GM04504 (cell line): Measurements from ENCODE around the gene PARVG.

Experiments
- DNase-seq: peaks from one replicate; pipeline ENCODE4 v3.0.0-alpha.2; 2012; ENCODE audit warnings: low read depth

PARVG gene

DNA sequence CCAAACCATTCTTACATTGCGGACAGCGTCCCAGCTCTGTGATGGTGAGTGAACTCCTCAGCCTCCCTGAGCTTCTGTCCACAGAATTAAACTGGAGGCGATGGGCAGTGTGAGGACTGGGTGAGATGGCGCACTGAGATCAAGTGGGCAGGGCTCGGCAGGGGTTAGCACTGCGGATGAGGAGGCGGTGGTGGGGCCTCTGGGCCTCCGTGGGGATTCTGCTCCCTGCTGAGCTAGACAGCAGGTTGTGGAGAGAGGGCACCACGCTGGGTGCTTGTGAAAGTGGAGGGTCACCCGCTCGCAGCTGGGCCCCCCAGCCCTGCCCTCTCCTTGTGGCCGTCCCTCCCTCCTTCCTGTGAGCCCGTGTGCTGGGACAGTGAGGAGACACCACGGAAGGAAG, 25.6 kb upstream of the PARVG start:
- no peak for DNase-seq

DNA sequence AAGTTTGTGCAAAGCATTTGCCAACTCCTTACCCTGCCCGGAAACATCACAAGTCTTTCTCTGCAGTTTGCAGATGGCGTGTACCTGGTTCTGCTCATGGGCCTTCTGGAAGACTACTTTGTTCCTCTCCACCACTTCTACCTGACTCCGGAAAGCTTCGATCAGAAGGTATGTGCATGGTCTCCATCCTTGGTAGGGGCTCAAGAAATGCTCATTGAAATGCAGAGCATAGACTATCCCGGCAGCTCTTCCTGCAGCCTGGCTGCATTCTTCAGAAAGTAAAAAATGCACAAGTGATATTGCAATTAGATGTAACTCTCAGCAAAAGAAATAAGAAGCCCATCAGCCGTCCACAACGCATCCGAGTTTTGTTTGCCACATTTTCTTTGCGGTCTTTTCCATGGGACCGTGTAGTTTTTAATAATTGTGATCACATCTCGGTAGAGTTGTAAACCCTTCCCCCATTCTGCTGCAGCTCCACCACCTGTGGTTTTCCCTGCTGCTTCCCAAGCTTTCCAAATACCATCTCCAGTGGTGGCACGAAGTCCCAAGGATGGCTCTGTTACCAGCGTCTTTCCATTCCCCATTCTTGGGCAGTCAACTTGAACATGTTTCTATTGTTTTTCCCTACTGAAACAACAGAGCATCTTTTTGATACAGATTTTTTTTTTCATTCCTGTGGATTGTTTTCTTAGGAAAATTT, 22.7 kb upstream of the PARVG start:
- DNase-seq: no peak

DNA sequence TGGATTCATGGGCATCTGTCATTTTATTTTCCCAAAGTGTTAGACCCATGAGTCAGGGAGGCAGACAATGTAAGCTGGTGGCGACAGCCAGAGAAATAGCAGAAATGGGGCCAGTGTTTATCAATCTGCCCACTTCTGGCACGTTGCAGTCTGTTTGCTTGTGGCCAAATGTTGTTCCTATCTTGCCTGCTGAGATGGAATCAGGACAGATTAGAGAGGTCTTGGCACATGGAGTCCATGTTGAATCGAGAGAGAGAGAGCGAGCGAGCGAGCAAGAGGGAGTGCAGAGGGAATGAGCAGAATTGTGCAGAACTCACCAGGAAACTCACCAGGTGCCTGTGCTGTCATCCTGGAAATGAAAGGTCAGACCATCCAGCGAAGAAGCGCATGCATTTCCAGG, 21.9 kb upstream of the PARVG start:
- DNase-seq: no peak

DNA sequence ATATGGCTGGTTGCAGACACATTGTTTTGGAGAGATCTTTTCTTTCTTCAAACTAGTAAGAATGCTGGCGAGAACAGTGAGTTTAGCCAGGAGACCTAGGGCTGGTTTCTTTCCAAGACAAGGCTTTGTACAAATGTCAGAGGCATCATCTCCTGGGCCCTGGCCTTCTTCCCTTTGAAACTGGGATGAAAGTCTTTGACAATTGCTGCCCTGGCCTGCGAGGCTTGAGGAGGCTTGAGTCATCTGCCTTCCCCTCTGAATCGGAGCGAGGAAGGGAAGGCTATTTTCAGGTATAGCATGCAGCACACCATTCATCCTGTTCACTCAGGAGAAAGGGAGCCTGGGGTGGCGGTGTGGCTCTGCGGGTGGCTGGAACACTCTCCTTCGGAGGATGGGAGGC, 21.5 kb upstream of the PARVG start:
- DNase-seq: no peak

DNA sequence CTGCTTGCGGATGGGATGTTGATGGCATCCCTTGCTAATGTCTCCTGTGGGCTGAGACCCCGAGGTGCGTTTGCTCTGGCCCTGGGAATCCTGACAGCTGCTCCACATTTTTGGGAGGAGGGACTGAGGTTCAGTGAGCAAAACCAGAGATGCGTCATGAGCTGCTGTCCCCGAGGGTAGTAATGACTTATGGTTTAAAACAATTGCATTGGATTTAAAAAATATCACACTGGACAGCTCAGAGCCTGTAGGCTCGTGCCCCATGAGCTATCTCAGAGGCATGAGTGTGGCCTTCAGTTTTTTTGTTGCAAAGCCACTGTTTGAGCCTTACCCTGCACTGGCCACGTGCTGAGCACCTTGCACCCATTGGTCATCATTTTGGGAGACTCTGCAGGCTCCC, 20.9 kb upstream of the PARVG start:
- DNase-seq: no peak

DNA sequence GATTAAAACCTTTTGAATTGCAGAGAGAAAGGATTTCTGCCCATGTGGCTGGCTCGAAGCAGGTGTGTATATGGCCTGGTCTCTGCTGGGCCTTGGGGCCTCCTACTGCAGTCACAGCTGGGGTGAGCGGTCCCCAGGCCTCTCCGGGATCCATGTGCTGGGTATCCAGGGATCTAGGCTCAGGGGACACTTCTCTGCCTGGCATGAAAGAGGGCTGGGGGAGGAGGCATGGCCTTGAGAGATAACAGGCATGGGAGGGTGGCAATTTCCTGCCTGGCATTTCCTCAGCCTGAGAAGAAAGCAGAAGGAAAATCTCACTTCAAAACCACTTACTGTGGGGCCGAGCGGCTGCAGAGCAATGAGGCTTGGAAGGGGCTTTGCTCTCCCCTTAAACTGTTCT, 20.3 kb upstream of the PARVG start:
- no peak for DNase-seq

DNA sequence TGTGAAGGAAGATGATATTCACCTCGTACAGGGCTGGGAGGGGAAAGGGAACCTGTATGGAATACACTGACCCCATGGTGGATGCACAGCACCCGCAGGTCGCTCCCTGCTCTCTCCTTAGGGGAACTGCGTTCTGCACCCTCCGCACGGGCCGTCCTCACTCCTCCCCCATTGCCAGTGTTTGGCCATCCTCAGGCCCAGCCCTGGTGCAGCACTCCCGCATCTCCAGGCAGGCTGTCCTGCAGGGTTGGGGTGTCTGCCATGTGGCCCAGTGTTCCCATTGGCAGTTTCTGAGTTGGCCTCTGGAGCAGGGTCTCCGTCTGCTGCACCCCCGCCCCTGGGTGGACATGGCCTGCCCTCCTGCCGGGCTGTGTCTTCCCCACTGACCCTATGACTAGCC, 19.1 kb upstream of the PARVG start:
- DNase-seq: no peak

DNA sequence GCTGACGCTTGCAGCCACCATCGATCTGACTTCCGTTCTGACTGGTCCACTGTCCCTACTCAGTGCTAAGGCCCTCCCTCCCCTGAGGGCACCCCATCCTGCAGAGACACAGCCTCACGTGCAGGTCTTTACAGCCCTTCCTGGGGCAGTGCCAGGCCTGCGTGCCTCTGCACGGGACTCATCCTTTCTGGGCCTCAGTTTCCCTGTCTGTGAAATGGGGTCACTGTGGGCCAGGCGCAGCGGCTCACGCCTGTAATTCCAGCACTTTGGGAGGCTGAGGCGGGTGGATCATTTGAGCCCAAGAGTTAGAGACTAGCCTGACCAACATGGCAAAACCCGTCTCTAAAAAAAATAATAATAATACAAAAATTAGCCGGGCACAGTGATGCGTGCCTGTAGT, 17.8 kb upstream of the PARVG start:
- no peak for DNase-seq

DNA sequence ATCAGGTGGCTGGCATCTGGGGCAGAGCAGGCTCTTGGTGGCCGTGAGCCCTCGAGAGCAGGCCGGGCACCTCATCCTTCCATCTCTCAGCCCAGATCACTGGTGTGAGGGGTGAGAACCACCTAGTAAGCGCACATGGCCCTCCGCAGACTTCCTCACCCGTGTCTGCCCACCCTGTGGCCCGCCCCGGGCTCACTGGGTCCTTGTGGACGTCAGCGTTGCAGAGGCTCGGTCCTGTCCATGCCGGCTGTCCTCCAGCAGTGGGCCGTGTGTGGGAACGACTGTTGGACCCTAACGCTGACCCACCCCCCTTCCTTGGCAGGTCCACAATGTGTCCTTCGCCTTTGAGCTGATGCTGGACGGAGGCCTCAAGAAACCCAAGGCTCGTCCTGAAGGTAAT, 17.2 kb upstream of the PARVG start:
- no peak for DNase-seq

DNA sequence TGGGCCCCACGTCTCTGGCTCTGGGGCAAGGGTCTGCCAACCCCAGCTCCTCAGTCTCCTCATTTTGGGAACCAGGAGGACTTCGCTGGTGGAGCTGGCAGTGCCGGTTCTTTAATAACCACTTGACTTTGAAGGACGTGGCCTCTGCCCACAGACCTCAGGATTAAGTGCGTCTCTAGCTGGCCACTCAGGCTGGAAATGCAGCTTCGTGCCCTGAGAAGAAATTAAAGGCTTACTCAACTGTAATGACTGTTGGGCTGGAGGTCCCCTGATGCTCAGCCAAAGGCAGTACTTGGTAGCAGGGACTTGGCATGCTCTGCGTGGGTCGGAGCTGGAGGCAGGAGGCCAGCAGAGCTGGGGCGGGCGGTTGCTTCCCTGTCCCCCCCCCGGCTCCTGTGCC, 16.7 kb upstream of the PARVG start:
- DNase-seq: no peak

DNA sequence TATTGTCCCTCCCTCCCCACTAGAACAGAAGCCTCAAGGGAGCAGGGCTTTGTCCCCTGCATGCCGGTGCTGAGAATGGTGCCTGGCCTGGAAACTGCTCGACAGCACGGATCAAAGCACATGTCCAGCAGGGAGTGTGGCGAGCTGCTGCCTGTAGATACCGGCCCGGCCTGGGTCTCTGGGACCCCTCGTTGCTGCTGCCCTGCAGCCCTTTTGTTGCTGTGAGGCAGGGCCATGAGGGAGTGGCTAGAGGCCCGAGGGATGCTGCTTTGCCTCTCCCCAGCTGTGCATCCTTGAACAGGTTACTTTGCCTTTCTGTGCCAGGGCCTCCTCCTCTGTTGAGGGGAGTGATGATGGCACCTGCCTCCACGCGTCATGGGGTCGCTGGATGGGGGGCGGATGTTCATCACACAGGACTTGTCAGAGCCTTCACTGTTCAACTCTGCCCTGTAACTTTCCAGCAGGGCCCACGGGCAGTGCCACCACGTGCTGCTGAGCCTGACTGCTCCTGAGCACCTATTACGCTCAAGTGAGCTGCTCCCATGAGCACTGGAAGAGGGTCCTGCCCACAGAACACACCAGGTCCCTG, 15.3 kb upstream of the PARVG start:
- no peak for DNase-seq

DNA sequence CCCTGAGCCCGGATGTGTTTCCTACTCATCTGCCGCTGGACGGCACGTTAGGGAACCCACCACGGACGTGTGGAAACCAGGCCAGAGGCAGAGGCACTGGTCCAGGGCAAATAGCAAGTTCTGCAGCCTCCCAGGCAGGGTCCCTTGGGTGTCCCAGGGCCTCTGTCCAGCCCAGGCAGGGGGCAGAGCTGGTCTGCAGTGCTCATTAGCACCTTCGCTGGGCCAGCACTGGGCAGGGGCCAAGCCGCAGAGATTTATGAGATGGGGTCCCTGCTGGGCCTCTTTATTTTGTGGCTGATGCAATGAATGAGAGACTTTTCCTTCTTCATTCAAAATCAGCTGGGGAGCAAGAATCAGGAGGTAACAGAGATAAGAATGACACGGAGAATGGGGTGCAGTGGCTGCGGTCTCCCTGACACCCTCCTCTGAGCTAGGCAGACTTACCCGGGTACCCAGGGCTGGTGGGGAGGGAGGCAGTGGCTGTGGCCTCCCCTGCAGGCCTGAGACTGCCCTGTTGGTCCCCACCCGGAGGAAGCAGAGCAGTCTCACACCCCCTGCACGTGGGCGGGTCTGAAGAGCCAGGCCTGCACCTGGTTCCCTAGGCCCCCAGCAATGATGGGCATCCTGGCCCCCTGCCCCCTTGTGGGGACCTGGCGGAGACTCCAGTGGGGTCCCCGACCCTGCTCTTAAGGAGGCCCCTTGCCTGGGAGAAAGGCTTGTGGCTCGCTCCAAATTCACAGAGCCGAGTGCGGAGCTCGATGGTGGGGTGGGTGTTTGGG, 14.0 kb upstream of the PARVG start:
- DNase-seq: no peak

DNA sequence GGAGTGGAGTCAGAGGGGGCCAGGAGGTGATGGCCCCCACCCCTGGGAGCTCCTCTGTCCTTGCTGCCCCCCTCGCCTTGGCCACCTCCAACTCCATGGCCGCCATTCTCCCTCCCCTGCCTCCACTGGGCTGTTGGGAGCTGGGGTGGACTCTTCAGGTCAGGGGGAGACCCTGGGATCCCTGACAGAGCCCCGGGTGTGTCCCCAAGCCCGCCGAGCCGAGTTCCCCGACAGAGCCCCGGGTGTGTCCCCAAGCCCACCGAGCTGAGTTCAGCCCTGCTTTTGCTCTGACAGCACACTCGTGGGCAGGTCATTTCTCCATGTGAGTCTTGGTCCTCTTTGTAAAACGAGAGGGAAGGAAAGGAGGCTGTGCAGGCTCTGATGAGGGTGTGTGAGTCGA, 13.2 kb upstream of the PARVG start:
- no peak for DNase-seq

DNA sequence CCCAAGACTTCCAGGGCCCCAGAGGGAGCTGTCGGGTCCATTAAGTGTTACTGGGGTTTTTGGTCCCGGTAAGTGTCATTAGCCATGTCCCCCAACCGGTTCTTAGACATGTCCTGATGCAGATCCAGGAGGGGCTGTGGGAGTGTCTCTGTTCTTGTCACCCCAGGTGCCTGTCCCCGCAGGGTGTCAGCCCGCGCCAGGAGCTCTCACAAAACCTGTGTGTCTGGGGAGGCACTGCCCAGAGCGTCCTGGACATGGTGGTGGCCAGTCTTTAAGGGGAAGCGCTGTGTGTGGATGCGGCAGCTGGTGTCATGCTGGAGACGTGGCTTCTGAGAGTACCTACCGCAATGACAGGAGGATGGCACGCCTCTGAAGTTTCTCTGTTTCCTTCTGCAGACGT, 12.5 kb upstream of the PARVG start:
- no peak for DNase-seq

DNA sequence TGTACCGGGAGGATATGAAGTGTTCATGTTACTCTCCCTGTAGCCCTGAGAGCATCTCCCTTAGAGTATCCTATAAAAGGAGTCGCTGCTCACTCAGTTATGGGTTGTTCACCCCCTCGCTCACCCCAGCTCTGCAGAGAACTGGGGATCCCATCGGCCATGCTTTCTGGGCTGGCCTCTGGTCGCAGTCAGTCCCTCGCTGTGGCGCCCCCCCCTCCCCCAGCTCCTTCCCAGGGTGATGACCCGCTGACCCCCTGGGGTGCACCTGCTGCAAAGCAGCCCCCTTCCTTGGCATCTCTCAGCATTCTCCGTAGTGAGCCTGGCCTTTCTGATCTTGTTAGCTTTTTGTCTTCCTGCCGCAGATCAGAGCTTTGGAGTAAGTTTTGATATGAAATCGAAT, 10.3 kb upstream of the PARVG start:
- no peak for DNase-seq

DNA sequence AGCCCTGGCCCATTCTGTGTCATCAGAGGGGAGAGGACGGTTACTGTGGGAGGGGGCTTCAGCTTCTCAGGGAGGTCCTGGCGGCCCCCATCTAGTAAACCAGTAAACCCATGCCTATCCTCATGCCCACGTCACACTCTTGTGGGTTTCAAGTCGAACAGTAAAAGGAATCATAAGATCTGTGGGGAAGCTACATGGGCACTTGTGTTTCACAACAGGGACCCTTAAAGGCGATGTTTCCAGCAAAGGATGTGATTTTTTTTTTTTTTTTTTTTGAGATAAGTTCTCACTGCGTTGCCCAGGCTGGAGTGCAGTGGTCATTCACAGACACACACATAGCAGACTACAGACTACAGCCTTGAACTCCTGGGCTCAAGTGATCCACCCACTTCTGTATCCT, 9.2 kb upstream of the PARVG start:
- DNase-seq: no peak

DNA sequence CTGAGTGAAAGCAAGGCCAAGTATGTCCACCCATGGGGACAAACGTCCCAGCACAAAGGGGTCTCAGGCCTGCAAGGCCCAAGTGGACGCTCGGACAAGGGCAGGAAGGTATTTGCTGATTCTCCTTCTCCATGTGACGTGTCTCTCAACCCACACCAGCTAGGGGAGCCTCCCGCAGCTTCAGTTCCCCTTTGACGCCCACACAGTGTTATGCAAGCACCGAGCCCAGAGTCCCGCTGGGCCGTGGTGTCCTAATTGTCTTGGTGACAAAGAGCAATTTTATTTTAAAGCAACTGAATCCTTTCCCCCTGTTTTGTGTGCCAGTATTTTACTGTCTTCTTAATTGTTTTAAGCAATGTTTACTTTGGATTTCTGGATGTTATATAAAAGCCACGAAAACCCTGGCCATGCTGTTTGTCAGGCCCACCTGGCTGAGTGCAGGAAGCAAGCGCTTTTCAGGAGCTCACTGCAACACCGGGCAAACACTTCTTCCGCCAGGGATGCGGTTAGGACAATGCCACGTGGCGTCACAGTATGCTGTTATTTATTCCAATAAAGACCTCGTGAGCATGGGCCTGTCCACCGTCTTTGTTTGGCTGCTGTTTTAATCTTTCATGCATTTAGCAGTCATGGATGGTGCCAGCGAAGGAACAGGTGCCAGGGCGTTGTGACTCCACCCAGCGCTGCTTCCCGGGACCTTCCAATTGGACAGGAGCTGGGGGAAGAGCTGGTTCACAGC, 8.2 kb upstream of the PARVG start:
- no peak for DNase-seq

DNA sequence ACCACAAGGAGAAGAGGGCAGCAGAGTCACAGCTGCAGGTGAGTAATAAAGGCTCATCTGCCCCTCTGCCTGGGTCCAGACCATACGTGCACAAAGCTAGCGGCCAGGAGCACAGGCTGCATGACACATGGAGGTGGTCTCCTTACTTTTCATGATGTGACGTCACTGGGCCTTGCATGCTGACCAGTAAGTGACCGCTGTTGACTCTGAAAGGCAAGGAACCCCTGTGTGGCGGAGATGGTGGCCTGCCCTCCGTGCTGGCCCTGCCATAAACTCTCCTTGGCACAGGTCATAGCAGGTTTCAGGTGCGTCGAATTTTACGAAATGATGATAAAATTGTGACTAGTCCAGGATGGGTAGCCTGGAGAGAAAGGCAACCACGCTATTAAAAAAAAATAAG, 7.6 kb upstream of the PARVG start:
- no peak for DNase-seq

DNA sequence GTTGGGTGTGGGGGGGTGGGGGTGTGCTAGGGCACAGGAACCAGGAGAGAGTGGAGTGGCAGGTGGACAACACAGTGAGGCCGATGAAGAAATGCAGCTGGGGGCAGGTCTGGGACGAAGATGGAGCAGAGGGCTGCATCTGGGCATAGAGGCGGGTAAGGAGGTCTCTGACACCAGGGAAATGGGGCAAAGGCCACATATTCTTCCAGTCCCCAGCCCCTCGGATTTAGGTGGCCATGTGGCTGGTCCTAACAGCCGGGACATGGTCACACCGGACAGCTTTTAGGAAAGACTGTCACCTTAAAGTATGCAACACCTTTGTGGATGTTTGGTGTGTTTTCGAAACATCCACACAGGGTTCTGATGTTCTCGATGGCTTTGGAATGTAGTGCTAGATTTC, 5.0 kb upstream of the PARVG start:
- no peak for DNase-seq

DNA sequence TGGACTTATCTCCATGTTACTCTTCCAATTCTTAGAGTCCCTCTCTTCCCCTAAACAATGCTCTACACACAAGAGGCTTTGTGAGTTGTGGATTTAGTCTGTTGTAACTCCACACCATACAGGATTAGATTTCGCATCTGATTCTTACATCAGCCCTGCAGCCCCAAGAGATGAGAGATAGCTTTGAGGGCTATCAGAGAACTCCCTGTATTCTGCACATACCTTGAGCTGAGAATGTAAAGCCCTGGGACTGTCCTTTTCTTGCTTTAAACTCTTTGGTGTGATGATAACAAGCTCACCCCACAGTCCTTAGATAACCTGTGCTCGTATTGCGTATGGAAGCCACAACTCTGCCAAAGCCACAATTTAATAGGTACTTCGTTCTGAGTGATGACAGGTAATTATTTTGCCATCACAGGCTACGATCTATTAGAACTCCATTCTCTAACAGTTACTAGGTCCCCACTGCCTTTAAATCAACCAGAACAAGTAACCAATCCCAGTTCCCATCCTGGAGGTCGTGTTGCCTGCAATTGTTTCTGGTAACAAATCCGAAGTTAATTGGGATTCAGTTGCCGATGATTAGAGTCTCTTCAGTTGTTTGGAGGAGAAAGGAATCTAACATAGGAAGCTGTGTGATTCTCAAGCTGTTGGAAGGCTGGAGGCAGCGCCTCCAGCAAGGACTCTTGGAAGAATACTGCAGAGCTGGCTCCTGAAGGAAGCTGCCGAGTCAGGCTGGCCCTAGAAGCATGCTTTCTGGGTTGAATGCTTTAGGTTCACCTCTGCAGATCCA, 1.3 kb upstream of the PARVG start:
- DNase-seq: no peak

DNA sequence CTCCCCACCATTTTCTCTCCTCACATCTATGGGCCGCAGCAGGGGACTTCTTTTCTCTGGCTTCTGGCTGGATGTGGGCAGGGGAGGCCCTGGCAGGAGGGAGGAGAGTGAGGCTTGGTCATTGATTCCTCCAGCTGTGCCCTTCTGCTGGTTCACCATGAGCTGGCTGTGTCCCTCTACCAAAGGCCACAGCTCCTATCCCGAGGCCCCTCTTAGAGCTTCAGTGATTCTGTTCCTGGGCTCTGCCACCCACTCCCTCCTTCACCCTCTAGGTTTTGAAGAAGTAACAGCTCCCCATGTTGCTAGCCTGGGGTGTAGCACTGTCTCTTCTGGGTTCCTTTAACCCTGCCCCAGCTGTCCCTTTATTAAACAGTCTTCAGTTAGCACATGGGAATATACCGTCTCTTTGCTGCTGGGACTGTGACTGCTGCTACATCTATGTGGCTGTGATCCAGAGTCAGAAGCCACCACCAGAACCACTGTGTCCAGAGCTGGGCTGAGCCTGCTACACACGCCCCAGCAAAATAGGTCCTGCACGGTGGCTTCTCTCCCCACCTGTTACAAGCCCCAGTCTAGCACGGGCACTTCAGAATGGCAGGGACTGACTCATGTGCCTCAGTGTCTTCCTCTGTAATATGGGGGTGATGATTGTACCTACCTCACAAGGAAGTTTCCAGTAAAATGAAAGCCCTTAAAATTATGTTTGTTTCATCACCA, 578 bp upstream of the PARVG start:
- no peak for DNase-seq
